Right lobe of liver (tissue), 4 donors: ENCODE results near the gene PLCD1.

ENCODE experiments used
- POLR2A ChIP-seq: fragments of 450-650 bp; IDR thresholded peaks from one replicate; pipeline ENCODE4 v1.6.1; 2017; ENCODE audit warnings: antibody characterized with exemption, mild to moderate bottlenecking
- TF ChIP-seq, protein P1 (sequence below), 4 donors: fragments of 200-600 bp in 3 of 4; fragments of 450-650 bp in 1 of 4; IDR thresholded peaks; one replicate each; pipeline versions ENCODE4 v1.5.1 to v1.8.0; 2016 to 2022; ENCODE audit warnings: antibody characterized with exemption in 4 of 4, mild to moderate bottlenecking in 2 of 4
- donor health status: DM: no; HTN: no; CAD: no.
- donor health status: DM: no; HTN: no; CAD: no.
- donor health status: DM: no; HTN: yes; CAD: no.

DNA sequence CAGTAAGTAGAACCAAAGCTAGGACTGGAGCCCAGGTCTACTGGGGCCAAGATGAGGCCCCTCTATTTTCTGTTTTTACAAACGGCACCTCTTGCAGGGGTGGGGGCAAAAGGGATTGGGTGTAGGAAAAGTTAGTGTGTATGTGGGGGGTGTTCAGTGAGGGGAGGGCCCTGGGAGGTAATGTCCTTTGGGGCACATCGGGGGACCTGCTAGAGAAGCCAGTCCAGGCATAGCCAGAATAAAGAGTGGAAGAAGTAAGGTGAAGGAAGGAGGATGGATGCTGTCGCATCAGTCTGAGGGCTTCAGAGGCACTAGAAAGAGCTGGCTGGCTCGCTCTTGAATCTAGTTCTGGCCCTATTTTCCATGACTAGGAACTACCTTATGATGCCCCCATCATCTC is 2.6 kb downstream of the PLCD1 start:
- TF ChIP-seq, protein P1, sequence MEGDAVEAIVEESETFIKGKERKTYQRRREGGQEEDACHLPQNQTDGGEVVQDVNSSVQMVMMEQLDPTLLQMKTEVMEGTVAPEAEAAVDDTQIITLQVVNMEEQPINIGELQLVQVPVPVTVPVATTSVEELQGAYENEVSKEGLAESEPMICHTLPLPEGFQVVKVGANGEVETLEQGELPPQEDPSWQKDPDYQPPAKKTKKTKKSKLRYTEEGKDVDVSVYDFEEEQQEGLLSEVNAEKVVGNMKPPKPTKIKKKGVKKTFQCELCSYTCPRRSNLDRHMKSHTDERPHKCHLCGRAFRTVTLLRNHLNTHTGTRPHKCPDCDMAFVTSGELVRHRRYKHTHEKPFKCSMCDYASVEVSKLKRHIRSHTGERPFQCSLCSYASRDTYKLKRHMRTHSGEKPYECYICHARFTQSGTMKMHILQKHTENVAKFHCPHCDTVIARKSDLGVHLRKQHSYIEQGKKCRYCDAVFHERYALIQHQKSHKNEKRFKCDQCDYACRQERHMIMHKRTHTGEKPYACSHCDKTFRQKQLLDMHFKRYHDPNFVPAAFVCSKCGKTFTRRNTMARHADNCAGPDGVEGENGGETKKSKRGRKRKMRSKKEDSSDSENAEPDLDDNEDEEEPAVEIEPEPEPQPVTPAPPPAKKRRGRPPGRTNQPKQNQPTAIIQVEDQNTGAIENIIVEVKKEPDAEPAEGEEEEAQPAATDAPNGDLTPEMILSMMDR (IDR thresholded peaks at IDR 0.05) = no peak
- no peak for TF ChIP-seq POLR2A
